HK-2 (cell line): ENCODE results near the gene SRF.

Experiments
- DNase-seq: peaks from one replicate; pipeline ENCODE4 v3.0.0-alpha.2; 2018; ENCODE audit not compliant: unreplicated experiment

SRF gene

GRCh38 chr6:43183441-43183840, 12.4 kb downstream of the SRF start:
- no peak for DNase-seq

- DNase-seq, result no peak
These were observed 13.4 kb downstream of the SRF start for GRCh38 chr6:43184268-43184985.

- no peak for DNase-seq
These were observed 14.4 kb downstream of the SRF start for GRCh38 chr6:43185391-43185985.

DNA sequence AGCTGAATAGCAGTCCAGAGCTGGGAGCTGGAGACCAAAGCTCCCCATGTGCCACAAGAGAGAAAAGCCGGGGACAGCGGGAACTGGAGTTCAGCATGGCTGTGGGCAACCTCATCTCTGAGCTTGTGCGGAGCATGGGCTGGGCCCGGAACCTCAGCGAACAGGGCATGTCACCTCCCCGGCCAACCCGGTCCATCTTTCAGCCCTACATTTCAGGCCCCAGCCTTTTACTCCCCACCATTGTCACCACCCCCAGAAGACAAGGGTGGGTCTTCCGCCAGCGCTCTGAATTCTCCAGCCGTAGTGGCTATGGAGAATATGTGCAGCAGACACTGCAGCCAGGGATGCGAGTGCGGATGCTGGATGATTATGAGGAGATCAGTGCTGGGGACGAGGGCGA, 14.9 kb downstream of the SRF start:
- no peak for DNase-seq

DNA sequence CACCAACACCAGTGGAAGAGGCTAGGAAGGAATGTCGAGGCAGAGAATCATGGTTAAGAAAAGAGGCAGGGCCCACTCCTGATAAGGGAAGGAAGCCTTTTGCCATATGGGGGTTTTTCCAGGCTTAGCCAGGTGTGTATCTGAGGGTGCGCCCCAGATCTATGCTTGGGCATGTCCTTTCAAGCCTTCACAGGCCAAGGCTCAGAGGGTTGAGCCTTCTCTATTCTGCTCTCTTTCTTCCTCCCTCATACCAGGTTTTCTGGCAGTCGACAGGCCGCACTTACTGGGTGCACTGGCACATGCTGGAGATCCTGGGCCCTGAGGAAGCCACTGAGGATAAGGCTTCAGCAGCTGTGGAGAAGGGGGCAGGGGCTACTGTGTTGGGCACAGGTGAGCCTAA, 15.6 kb downstream of the SRF start:
- DNase-seq, result no peak

DNA sequence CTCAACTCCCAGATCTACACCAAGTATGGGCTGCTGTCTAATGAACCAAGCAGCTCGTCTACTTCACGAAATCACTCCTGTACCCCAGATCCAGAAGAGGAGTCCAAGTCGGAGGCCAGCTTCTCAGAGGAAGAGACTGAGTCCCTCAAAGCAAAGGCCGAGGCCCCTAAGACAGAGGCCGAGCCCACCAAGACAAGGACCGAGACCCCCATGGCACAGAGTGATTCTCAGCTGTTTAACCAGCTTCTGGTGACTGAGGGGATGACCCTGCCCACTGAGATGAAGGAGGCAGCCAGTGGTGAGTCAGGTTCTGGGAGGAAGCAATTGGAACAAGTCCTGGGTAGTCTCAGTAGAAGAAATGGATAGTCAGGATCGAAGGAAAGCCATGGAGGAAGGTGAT, 16.8 kb downstream of the SRF start:
- DNase-seq, result no peak

DNA sequence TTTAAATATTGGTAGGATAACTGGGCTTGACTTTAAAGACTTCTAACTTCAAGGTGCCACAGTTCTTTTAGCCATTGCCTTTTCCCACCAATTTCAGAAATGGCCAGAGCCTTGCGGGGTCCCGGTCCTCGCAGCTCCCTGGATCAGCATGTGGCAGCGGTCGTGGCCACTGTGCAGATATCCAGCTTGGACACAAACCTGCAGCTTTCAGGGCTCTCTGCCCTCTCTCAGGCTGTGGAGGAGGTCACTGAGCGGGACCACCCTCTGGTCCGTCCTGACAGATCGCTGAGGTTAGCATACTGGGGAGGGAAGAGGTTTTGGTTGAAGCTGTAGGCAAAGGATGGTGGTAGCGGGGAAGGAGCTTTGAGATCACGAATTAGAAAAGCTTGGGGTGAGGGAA, 17.4 kb downstream of the SRF start:
- no peak for DNase-seq

DNA sequence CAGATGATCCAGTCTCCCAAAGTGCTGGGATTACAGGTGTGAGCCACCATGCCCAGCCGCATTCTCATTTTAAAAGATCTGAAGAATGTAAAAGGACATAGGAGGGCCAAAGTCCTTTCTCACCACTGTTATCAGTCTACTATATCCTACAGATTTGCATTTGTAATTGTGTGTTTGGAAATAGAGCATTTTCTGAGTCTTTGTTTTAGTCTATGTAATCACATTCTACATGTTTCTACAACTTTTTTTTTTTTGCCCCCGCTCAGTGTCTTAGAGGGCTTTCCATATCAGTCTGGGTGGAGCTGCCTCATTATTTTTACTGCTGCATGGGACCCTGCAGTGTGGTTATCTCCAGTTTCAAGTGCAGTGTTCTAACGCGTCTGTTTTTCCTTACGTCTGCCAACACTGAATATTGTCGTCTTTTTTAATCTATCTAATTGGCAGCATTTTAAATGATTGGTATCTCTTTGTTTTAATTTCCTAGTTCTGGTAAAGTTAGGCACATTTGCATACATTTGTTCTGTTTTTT, 18.8 kb downstream of the SRF start:
- DNase-seq, result no peak

GRCh38 chr6:43192911-43193310, 21.8 kb downstream of the SRF start:
- no peak for DNase-seq

- DNase-seq, result no peak
These were observed 22.9 kb downstream of the SRF start for GRCh38 chr6:43193929-43194328.

- DNase-seq, result no peak
These were observed 25.3 kb downstream of the SRF start for GRCh38 chr6:43196337-43196736.

DNA sequence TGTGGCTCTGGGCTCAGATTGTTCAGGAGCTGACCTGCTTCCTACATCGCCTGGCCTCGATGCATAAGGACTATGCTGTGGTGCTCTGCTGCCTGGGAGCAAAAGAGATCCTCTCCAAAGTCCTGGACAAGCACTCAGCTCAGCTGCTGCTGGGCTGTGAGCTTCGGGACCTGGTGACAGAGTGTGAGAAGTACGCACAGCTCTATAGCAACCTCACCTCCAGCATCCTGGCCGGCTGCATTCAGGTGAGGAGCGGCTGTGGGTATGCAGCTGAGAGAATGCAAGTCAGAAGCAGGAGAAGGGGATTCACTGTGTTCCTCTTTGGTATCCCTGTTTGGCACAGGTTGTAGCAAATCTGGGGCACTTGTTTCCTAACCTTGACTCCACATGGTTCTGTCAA, 28.8 kb downstream of the SRF start:
- no peak for DNase-seq

GRCh38 chr6:43200541-43200940, 29.5 kb downstream of the SRF start:
- no peak for DNase-seq

DNA sequence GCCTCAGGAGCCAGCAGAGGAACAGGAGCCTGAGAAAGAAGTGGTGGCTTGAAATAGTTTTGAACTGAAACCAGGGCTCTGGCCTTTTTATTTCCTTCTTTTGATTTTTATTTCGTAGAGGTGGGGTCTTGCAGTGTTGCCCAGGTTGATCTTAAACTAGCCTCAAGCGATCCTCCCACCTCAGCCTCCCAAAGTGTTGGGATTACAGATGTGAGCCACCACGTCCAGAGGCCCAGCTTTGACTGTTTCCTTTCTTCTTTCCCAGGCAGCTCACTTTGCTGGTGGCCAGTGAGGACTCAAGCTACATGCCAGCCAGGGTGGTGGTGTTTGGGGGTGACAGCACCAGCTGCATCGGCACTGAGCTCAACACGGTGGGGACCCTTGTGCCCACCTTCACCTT, 31.4 kb downstream of the SRF start:
- DNase-seq, result no peak

DNA sequence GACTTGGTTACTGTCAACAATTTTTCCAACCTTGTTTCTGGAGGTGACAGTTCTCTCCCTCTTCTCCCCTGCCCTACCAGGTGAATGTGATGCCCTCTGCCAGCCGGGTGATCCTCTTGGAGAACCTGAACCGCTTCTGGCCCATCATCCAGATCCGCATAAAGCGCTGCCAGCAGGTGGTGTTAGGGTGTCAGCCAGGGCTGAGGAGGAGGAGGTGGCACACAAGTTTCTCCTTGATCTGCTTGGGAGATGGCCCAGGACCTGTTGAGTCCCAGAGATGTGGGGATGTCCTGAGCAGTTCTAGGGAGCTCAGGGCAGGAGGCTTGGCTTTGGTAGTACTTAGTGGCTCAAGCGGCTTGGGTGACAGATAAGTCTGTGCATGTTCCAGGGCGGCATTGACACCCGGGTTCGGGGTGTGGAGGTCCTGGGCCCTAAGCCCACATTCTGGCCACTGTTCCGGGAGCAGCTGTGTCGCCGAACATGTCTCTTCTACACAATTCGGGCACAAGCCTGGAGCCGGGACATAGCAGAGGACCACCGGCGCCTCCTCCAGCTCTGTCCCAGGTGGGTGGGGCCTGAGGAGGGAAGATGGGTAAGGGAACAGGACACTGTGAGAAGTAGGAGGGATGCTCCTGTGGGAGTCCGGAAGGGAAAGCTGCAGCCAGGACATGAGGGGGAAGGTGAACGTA, 32.1 kb downstream of the SRF start:
- no peak for DNase-seq

GRCh38 chr6:43203718-43204095, 32.6 kb downstream of the SRF start:
- no peak for DNase-seq

DNA sequence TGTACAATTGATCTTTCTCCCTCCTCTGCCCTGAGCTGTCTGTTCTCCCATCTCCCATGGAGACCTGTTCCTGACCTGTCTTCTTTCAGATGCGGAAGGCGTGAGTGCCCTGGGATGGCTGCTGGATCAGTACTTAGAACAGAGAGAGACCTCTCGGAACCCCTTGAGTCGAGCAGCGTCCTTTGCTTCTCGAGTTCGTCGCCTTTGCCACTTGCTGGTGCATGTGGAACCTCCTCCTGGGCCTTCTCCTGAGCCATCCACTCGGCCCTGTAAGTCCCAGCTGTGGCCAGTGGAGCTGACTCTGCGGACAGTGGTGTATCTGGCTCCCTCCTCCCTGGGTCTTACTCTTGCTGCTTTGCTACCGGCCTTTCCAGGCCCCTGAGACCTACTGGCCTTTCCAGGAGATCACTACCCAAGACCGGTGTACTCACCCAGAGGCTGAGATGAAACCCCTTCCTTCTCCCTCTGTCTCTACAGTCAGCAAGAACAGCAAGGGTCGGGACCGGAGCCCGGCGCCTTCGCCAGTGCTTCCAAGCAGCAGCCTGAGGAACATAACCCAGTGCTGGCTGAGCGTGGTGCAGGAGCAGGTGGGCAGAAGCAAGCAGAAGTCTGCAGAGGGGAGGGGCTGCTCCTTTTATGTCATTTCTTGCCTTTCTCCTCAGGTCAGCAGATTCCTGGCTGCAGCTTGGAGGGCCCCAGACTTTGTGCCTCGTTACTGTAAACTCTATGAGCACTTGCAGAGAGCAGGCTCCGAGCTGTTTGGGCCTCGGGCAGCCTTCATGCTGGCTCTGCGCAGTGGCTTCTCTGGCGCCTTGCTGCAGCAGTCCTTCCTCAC, 33.4 kb downstream of the SRF start:
- DNase-seq, result no peak

DNA sequence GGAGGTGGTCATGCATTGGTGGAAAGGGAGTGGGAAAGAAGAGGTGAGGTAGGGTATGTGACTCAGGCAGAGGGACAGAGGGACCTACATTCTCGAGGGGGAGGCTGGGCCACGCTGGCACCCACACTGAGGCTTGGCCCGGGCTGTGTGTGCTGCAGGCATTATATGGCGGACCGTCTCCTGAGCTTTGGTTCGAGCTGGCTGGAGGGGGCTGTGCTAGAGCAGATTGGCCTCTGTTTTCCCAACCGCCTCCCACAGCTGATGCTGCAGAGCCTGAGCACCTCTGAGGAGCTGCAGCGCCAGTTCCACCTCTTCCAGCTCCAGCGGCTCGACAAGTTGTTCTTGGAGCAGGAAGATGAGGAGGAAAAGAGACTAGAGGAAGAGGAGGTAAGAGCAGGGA, 34.8 kb downstream of the SRF start:
- DNase-seq, result no peak

DNA sequence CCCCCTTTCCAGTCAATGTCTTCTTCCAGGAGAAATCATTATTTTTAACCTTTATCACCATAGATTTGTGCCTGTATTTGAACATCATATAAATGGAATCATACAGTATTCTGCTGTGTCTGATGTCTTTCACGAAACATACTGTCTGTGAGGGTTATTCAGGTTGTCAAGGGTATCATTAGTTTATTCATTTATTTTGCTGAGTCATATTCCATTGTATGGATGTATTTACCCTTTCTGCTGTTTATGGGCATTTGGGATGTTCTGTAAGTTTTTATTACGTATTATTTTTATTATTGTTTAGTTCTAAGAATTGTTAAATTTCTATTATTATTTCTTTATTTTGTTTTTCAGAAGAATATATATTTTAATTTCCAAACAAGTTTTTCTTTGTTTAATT, 36.2 kb downstream of the SRF start:
- DNase-seq, result no peak

DNA sequence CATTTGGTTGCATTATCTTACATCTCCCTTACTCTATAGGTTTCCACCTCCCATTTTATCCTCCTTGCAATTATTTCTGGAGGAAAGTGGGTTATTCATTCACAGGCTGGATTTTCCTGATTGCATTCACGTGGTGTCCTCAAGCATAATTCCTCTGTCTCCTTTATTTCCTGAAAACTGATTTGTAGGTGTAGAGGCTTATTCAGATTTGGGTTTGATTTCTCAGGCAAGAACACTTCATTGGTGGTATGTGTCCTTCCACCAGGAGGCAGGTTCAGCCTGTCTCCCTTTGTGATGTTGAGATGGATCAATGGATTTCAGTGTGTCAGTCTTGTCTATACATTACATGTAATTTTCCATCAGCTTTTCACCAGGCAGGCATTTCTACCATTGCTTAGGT, 40.9 kb downstream of the SRF start:
- DNase-seq, result no peak

- DNase-seq, result no peak
These were observed 42.4 kb downstream of the SRF start for GRCh38 chr6:43213431-43213830.

- DNase-seq, result no peak
These were observed 44.0 kb downstream of the SRF start for GRCh38 chr6:43215066-43215465.
